M059J (cell line): ENCODE measurements around the gene IMPA2. TPM values are rescaled to one million over a fixed set of nuclear protein-coding genes. Genes with fewer than 3 reads are reported as not detected.
"Not testable (repeated sequence)": the region's sequence is repeated elsewhere in the genome, so short reads cannot be mapped to it uniquely, and the experiment has no call there.

Experiments
- DNase-seq: peaks from one replicate; pipeline ENCODE4 v3.0.0-alpha.2; 2012; ENCODE audit warnings: low read depth
- total RNA-seq: library from RNA; depleted of rRNA; stranded (reverse); fragments of >200 nt; shearing (Covaris generic); gene quantifications from 2 replicates; pipeline ENCODE4 v1.2.3, GENCODE V29; 2014; rRNA removed

The IMPA2 gene
- total RNA-seq, 1 experiment from 2014 or later, result 10.4 TPM

- not testable (repeated sequence) for DNase-seq
Measured at GRCh38 chr18:12071066-12071465, 89.8 kb downstream of the IMPA2 start.

GRCh38 chr18:12072996-12073395 lies 91.7 kb downstream of the IMPA2 start:
- DNase-seq, result no peak

GRCh38 chr18:12074736-12075135 lies 93.4 kb downstream of the IMPA2 start:
- DNase-seq, result no peak

GRCh38 chr18:12076424-12077140 lies 95.3 kb downstream of the IMPA2 start:
- no peak for DNase-seq

GRCh38 chr18:12077994-12078393 lies 96.7 kb downstream of the IMPA2 start:
- not testable (repeated sequence) for DNase-seq

- DNase-seq, result no peak
Measured at GRCh38 chr18:12079491-12080237, 98.4 kb downstream of the IMPA2 start.

Other genes with a start within 250 kb of the IMPA2 start
- 33.0 and 50.2 TPM in 2 replicates for gene CHMP1B, start 130.1 kb upstream of the IMPA2 start, total RNA-seq
- 34.7 and 35.9 TPM in 2 replicates for gene MPPE1, start 73.2 kb upstream of the IMPA2 start, total RNA-seq
- gene ANKRD62, start 112.3 kb downstream of the IMPA2 start, total RNA-seq, result not detected in 2 replicates